Mucosa of descending colon (tissue), 3 donors: Measurements from ENCODE around the gene LMCD1. TPM values are rescaled to one million over a fixed set of nuclear protein-coding genes. Genes with fewer than 3 reads are reported as not detected.

Experiments used
- ATAC-seq: fragments of 200-7000 bp; cut with Tn5 transposase; one replicate; pipeline ENCODE4 v1.9.1; 2020; ENCODE audit warnings: mild to moderate bottlenecking, moderate library complexity
- DNase-seq, 3 donors: peaks; one replicate each; pipeline ENCODE4 v3.0.0-alpha.2; 2020
- H3K36me3 ChIP-seq: fragments of 200-600 bp; one replicate; pipeline ENCODE4 v1.8.0; 2021; ENCODE audit warnings: low read depth, mild to moderate bottlenecking
- H3K4me1 ChIP-seq: fragments of 200-600 bp; one replicate; pipeline ENCODE4 v1.8.0; 2021; ENCODE audit warnings: low read depth, mild to moderate bottlenecking
- H3K4me3 ChIP-seq: fragments of 200-600 bp; one replicate; pipeline ENCODE4 v1.8.0; 2021; ENCODE audit warnings: mild to moderate bottlenecking
- H3K9me3 ChIP-seq: fragments of 200-600 bp; one replicate; pipeline ENCODE4 v1.8.0; 2021; ENCODE audit warnings: mild to moderate bottlenecking
- CTCF ChIP-seq: fragments of 200-600 bp; IDR thresholded peaks from one replicate; pipeline ENCODE4 v1.8.0; 2022; ENCODE audit warnings: antibody characterized with exemption, mild to moderate bottlenecking
- intact Hi-C, 2 donors: fragments of 100-400 bp; cut with DNase I in 1 of 2; cut with micrococcal nuclease in 1 of 2; formaldehyde crosslinking; loops; one replicate each; pipeline versions ENCODE4 v1.11.0 to v1.11.1; 2022; cut with DNase I, micrococcal nuclease
- total RNA-seq, 3 donors: library from RNA; stranded (reverse); fragmentation: NEBNext Ultra II Directional in 2 of 3; extraction: Animal tissue kit (Norgen Biotek cat#: 25700) in 2 of 3; gene quantifications; one replicate each; pipeline versions ENCODE4 v1.2.1 to v1.2.4, GENCODE V29; 2021 to 2023
- donor health status: DM: no; HTN: no; CAD: no; lungs with moderate emphysema.
- donor health status: DM: no; HTN: no; CAD: no.
- donor health status: DM: no; HTN: yes; CAD: no.

Gene LMCD1
- total RNA-seq, 3 donors from 2014 or later, result 5.1 to 9.7 (median 7.2) TPM

- Histone ChIP-seq H3K4me1 (no peaks in the 10 kb centered on the region), H3K36me3 (no peaks in the 10 kb centered on the region), H3K9me3 (no peaks in the 10 kb centered on the region), H3K4me3 (no peak overlapping the region)
- intact Hi-C loops, result no loop called here
- DNase-seq (no peak), ATAC-seq (no peak)
- no peak for TF ChIP-seq CTCF
These were observed 83.0 kb downstream of the LMCD1 start for GRCh38 chr3:8584661-8585060.

DNA sequence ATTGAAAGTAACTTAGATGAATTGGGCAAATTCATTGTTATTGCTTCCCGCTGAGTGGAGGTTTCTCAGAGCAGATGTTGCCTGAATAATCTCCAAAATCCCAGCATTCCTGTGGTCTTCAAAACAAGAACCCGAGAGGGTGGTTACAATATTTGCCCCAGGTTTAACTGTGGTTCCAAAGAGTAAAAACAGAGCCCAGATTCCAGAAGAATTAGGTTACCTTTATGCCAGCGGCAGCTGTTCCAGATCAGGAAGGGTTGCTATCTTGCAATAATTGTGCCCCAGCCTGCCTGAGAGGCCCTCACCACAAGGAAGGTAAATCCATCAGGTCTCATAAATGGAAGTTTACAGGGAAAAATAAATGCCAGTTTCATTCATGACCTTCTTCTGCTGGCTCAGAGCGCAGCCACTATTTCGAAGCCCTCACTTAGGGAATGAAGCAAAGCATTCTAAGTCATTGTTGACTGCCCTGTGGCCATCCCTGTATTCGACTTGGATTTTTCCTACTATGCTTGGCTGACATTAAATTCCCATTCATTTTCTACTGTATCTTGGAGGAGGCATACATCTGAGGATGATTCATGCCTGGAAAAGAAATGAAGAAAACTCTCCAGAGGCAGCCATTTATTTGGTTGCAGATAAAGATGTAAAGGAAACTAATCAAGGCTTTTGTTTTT lies 88.4 kb downstream of the LMCD1 start:
- DNase-seq (no peak), ATAC-seq (no peak)
- Histone ChIP-seq H3K36me3 (no peaks in the 10 kb centered on the region), H3K9me3 (no peaks in the 10 kb centered on the region), H3K4me3 (no peak overlapping the region), H3K4me1 (no peaks in the 10 kb centered on the region)
- no peak for TF ChIP-seq CTCF
- intact Hi-C loops, result no loop called here

DNA sequence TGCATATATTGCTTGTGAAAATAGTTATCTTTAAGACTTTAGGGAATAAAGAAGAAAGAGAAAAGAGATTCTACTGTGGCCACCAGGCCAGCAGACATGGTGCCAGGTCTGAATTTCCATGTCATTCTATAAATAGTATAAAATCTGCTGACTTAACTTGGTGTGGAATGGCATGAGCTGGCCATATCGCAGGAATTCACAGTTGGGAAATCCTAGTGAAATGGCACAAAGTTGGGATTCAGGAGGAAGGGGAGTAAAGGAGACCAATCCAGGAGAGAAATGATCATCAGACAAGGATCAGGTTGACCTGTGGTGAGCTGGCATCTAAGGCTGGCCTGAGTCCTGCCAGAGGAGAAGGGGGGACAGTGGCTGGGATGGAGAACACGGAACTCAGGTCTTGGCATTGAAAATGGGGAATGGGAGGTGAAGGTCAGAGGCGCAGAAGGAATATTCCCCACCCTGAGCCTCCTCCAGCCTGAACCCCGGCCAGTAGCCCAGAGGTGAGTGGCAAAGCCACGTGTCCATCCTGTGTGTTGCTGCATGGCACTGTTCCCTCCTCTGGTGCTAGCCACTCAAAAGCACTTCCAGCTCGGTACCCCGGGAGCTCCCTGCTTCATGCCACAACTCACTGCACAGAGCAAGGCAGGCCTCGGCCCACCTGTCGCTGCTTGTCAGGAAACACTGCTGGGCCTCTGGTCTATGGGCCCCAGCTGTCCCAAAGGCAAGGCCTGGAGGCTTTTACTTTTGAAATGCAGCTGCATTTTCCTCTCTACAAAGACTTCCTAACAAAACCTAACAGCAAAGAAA lies 91.6 kb downstream of the LMCD1 start:
- Histone ChIP-seq H3K4me3 (no peak overlapping the region), H3K9me3 (no peaks in the 10 kb centered on the region), H3K36me3 (no peaks in the 10 kb centered on the region), H3K4me1 (no peaks in the 10 kb centered on the region)
- no peak for TF ChIP-seq CTCF
- intact Hi-C loops, result no loop called here
- ATAC-seq, result no peak
- no peak for DNase-seq

- DNase-seq, result no peak
- intact Hi-C loops, result no loop called here
- H3K36me3 ChIP-seq, result no peaks in the 10 kb centered on the region
- no peak for TF ChIP-seq CTCF
- no peak overlapping the region for H3K4me3 ChIP-seq
- no peaks in the 10 kb centered on the region for H3K9me3 ChIP-seq
- no peak for ATAC-seq
- no peaks in the 10 kb centered on the region for H3K4me1 ChIP-seq
These were observed 93.6 kb downstream of the LMCD1 start for GRCh38 chr3:8595252-8595651.

DNA sequence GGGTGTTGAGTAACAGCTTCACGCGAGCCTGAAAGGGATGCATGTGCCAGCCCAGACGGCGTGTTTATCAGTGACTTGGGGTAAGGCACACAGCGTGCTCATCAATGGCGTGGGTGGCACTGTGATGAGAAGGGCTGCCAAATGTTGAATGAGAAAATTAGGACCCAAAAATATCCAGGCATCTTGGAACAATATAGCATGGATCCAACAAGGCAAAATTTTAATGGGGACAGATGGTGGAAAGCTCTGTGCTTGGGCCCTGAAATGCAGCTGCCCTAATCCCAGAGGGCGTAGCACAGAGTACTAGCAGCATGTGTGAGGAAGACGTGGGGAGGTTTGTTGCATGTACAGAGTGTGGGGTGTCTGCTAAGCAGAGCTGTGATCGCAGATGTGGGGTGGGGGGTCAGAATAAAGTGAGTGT lies 94.1 kb downstream of the LMCD1 start:
- no peak overlapping the region for H3K4me3 ChIP-seq

More for the DNA sequence above, 94.1 kb downstream of the LMCD1 start:
- no peaks in the 10 kb centered on the region for H3K4me1 ChIP-seq
- DNase-seq, result no peak
- ATAC-seq, result no peak
- intact Hi-C loops, result no loop called here
- no peaks in the 10 kb centered on the region for H3K9me3 ChIP-seq
- no peaks in the 10 kb centered on the region for H3K36me3 ChIP-seq
- TF ChIP-seq CTCF, result no peak
